ENCODE data around the gene TMEM11.
"Not testable (repeated sequence)": the region's sequence is repeated elsewhere in the genome, so short reads cannot be mapped to it uniquely, and the experiment has no call there.

The TMEM11 gene

GRCh38 chr17:21204935-21205334 is 9.0 kb downstream of the TMEM11 start:
- no peaks in the 10 kb centered on the region for H3K9me3 Mint-ChIP-seq
- peaks cover 53% of the 10 kb centered on the region for H3K4me1 Mint-ChIP-seq
- DNase-seq: no peak
- no peak overlapping the region for H3K4me3 Mint-ChIP-seq
- no peaks in the 10 kb centered on the region for H3K27me3 Mint-ChIP-seq
- peak overlapping the region in 1 of 2 donors; percentile 1 for H3K27ac Mint-ChIP-seq
- no peak for ATAC-seq

GRCh38 chr17:21202512-21202911 is 11.4 kb downstream of the TMEM11 start:
- no peak overlapping the region for H3K27ac Mint-ChIP-seq
- peaks cover 54% of the 10 kb centered on the region for H3K4me1 Mint-ChIP-seq
- no peak for DNase-seq
- H3K9me3 Mint-ChIP-seq: no peaks in the 10 kb centered on the region
- no peak for ATAC-seq
- H3K4me3 Mint-ChIP-seq: no peak overlapping the region
- no peaks in the 10 kb centered on the region for H3K27me3 Mint-ChIP-seq

- DNase-seq (no peak), ATAC-seq (no peak)
- Mint-ChIP-seq H3K4me1 (peaks cover 54% of the 10 kb centered on the region), H3K27ac (peak overlapping the region in 1 of 2 donors; percentile 74), H3K27me3 (no peaks in the 10 kb centered on the region), H3K9me3 (no peaks in the 10 kb centered on the region), H3K4me3 (no peak overlapping the region)
These were observed 12.1 kb downstream of the TMEM11 start for GRCh38 chr17:21201874-21202273.

- no peaks in the 10 kb centered on the region for H3K27me3 Mint-ChIP-seq
- ATAC-seq (no peak), DNase-seq (no peak)
- H3K4me1 Mint-ChIP-seq: peaks cover 52% of the 10 kb centered on the region
- H3K9me3 Mint-ChIP-seq: no peaks in the 10 kb centered on the region
- peak overlapping the region in 1 of 2 donors; percentile 74 for H3K27ac Mint-ChIP-seq
- H3K4me3 Mint-ChIP-seq: no peak overlapping the region
These were observed 12.7 kb downstream of the TMEM11 start for GRCh38 chr17:21201298-21201595.

- H3K27me3 Mint-ChIP-seq: no peaks in the 10 kb centered on the region
- peak overlapping the region in 1 of 2 donors; percentile 74 for H3K27ac Mint-ChIP-seq
- H3K4me1 Mint-ChIP-seq: peaks cover 47% of the 10 kb centered on the region
- ATAC-seq (no peak), DNase-seq (no peak)
- H3K4me3 Mint-ChIP-seq: no peak overlapping the region
- H3K9me3 Mint-ChIP-seq: no peaks in the 10 kb centered on the region
These were observed 13.2 kb downstream of the TMEM11 start for GRCh38 chr17:21200590-21201297.

- Mint-ChIP-seq H3K27ac (no peak overlapping the region), H3K27me3 (no peaks in the 10 kb centered on the region), H3K9me3 (no peaks in the 10 kb centered on the region), H3K4me3 (no peak overlapping the region), H3K4me1 (peaks cover 38% of the 10 kb centered on the region)
- ATAC-seq (no peak), DNase-seq (no peak)
These were observed 14.1 kb downstream of the TMEM11 start for GRCh38 chr17:21199856-21200255.

- Mint-ChIP-seq H3K4me3 (no peak overlapping the region), H3K27me3 (no peaks in the 10 kb centered on the region), H3K9me3 (no peaks in the 10 kb centered on the region), H3K4me1 (peaks cover 34% of the 10 kb centered on the region), H3K27ac (peak overlapping the region in 1 of 2 donors; percentile 59)
- DNase-seq (no peak), ATAC-seq (no peak)
These were observed 14.7 kb downstream of the TMEM11 start for GRCh38 chr17:21199311-21199710.

- peak overlapping the region in 1 of 2 donors; percentile 44 for H3K27ac Mint-ChIP-seq
- peaks cover 34% of the 10 kb centered on the region for H3K4me1 Mint-ChIP-seq
- H3K27me3 Mint-ChIP-seq: no peaks in the 10 kb centered on the region
- ATAC-seq: no peak
- no peaks in the 10 kb centered on the region for H3K9me3 Mint-ChIP-seq
- no peak overlapping the region for H3K4me3 Mint-ChIP-seq
- DNase-seq: no peak
These were observed 15.6 kb downstream of the TMEM11 start for GRCh38 chr17:21198411-21198810.

- ATAC-seq: no peak
- Mint-ChIP-seq H3K4me3 (no peak overlapping the region), H3K27me3 (no peaks in the 10 kb centered on the region), H3K4me1 (peaks cover 31% of the 10 kb centered on the region), H3K27ac (peak overlapping the region in 1 of 2 donors; percentile 76), H3K9me3 (no peaks in the 10 kb centered on the region)
- no peak for DNase-seq
These were observed 17.8 kb downstream of the TMEM11 start for GRCh38 chr17:21196126-21196525.

GRCh38 chr17:21194703-21195102 is 19.3 kb downstream of the TMEM11 start:
- Mint-ChIP-seq H3K4me3 (no peak overlapping the region), H3K27me3 (no peaks in the 10 kb centered on the region), H3K27ac (peak overlapping the region; percentile 33 to 54), H3K4me1 (peaks cover 17% of the 10 kb centered on the region), H3K9me3 (no peaks in the 10 kb centered on the region)
- DNase-seq (no peak), ATAC-seq (no peak)

- DNase-seq: no peak
- Mint-ChIP-seq H3K27me3 (no peaks in the 10 kb centered on the region), H3K4me1 (peaks cover 13% of the 10 kb centered on the region), H3K9me3 (no peaks in the 10 kb centered on the region), H3K4me3 (no peak overlapping the region), H3K27ac (peak overlapping the region in 1 of 2 donors; percentile 54)
- ATAC-seq: no peak
These were observed 19.7 kb downstream of the TMEM11 start for GRCh38 chr17:21194226-21194625.

- H3K27ac Mint-ChIP-seq: peak overlapping the region in 1 of 2 donors; percentile 42
- no peaks in the 10 kb centered on the region for H3K9me3 Mint-ChIP-seq
- peak; percentile 78 for ATAC-seq
- DNase-seq: no peak
- H3K4me1 Mint-ChIP-seq: peaks cover 13% of the 10 kb centered on the region
- H3K4me3 Mint-ChIP-seq: no peak overlapping the region
- no peaks in the 10 kb centered on the region for H3K27me3 Mint-ChIP-seq
These were observed 20.9 kb downstream of the TMEM11 start for GRCh38 chr17:21193031-21193430.

GRCh38 chr17:21192414-21192813 is 21.5 kb downstream of the TMEM11 start:
- not testable (repeated sequence) for H3K4me3 Mint-ChIP-seq, DNase-seq
- H3K27ac Mint-ChIP-seq: peak overlapping the region in 1 of 2 donors; percentile 42

GRCh38 chr17:21191698-21192097 is 22.3 kb downstream of the TMEM11 start:
- Mint-ChIP-seq H3K27me3 (no peaks in the 10 kb centered on the region), H3K9me3 (no peaks in the 10 kb centered on the region), H3K4me1 (peaks cover 13% of the 10 kb centered on the region), H3K27ac (no peak overlapping the region), H3K4me3 (no peak overlapping the region)
- DNase-seq (no peak), ATAC-seq (no peak)

More at GRCh38 chr17:21192414-21192813, 21.5 kb downstream of the TMEM11 start:
- peaks cover 13% of the 10 kb centered on the region for H3K4me1 Mint-ChIP-seq
- H3K27me3 Mint-ChIP-seq, ATAC-seq, H3K9me3 Mint-ChIP-seq: not testable (repeated sequence)

- ATAC-seq (no peak), DNase-seq (no peak)
- no peaks in the 10 kb centered on the region for H3K27me3 Mint-ChIP-seq
- H3K4me3 Mint-ChIP-seq: no peak overlapping the region
- peaks cover 13% of the 10 kb centered on the region for H3K4me1 Mint-ChIP-seq
- H3K27ac Mint-ChIP-seq: no peak overlapping the region
- no peaks in the 10 kb centered on the region for H3K9me3 Mint-ChIP-seq
These were observed 23.9 kb downstream of the TMEM11 start for GRCh38 chr17:21190078-21190477.

GRCh38 chr17:21189361-21189760 is 24.6 kb downstream of the TMEM11 start:
- Mint-ChIP-seq H3K9me3 (no peaks in the 10 kb centered on the region), H3K27ac (no peak overlapping the region), H3K27me3 (no peaks in the 10 kb centered on the region), H3K4me1 (peaks cover 13% of the 10 kb centered on the region), H3K4me3 (no peak overlapping the region)
- ATAC-seq (no peak), DNase-seq (no peak)

Measured in stimulated activated naive CD8-positive, alpha-beta T cell treated with anti-CD3 and anti-CD28 coated beads, Interleukin-15, amount 100 ng/mL, for 72 hours (primary cell).